GM20431 (cell line): ENCODE measurements around the gene ENOX2.

Source experiments
- in situ Hi-C: fragments of 300-500 bp; cut with MseI, MboI; formaldehyde crosslinking; loops from one replicate; pipeline ENCODE4 v1.15.0; 2020; ENCODE audit warnings: low sequenced_read_pairs; ENCODE audit not compliant: unreplicated experiment

The ENOX2 gene

GRCh38 chrX:130885996-130886395 is 17.0 kb downstream of the ENOX2 start:
- in situ Hi-C loops = no loop called here

- in situ Hi-C loops = no loop called here
Observed at GRCh38 chrX:130885508-130885907, 17.5 kb downstream of the ENOX2 start.

GRCh38 chrX:130884627-130885026 is 18.4 kb downstream of the ENOX2 start:
- in situ Hi-C loops = no loop called here

GRCh38 chrX:130879869-130880268 is 23.1 kb downstream of the ENOX2 start:
- in situ Hi-C loops = no loop called here

- in situ Hi-C loops = no loop called here
Observed at GRCh38 chrX:130878350-130879341, 24.4 kb downstream of the ENOX2 start.

- in situ Hi-C loops = no loop called here
Observed at GRCh38 chrX:130877892-130878341, 25.1 kb downstream of the ENOX2 start.

GRCh38 chrX:130876226-130876625 is 26.8 kb downstream of the ENOX2 start:
- in situ Hi-C loops = no loop called here

GRCh38 chrX:130874751-130875150 is 28.3 kb downstream of the ENOX2 start:
- in situ Hi-C loops = no loop called here

- in situ Hi-C loops = no loop called here
Observed at GRCh38 chrX:130869239-130869638, 33.8 kb downstream of the ENOX2 start.

GRCh38 chrX:130861462-130861861 is 41.5 kb downstream of the ENOX2 start:
- in situ Hi-C loops = no loop called here

GRCh38 chrX:130857207-130857606 is 45.8 kb downstream of the ENOX2 start:
- in situ Hi-C loops = no loop called here

- in situ Hi-C loops = no loop called here
Observed at GRCh38 chrX:130851569-130851968, 51.4 kb downstream of the ENOX2 start.

- in situ Hi-C loops = no loop called here
Observed at GRCh38 chrX:130848763-130849162, 54.2 kb downstream of the ENOX2 start.

GRCh38 chrX:130846746-130847145 is 56.3 kb downstream of the ENOX2 start:
- in situ Hi-C loops = no loop called here

- in situ Hi-C loops = no loop called here
Observed at GRCh38 chrX:130841776-130842175, 61.2 kb downstream of the ENOX2 start.

- in situ Hi-C loops = no loop called here
Observed at GRCh38 chrX:130840345-130840744, 62.7 kb downstream of the ENOX2 start.

GRCh38 chrX:130836447-130836846 is 66.6 kb downstream of the ENOX2 start:
- in situ Hi-C loops = no loop called here

GRCh38 chrX:130834830-130835229 is 68.2 kb downstream of the ENOX2 start:
- in situ Hi-C loops = no loop called here

- in situ Hi-C loops = no loop called here
Observed at GRCh38 chrX:130834149-130834548, 68.9 kb downstream of the ENOX2 start.

GRCh38 chrX:130831347-130831722 is 71.7 kb downstream of the ENOX2 start:
- in situ Hi-C loops = no loop called here

- in situ Hi-C loops = no loop called here
Observed at GRCh38 chrX:130830599-130831346, 72.2 kb downstream of the ENOX2 start.
